ENCODE measurements around the gene JADE1. TPM values are rescaled to one million over a fixed set of nuclear protein-coding genes. Genes with fewer than 3 reads are reported as not detected.

JADE1 gene
- total RNA-seq, 4 donors from 2014 or later: 7.8 to 15.9 (median 13.9) TPM

- H3K4me3 ChIP-seq: no peak overlapping the region
- DNase-seq: no peak
- intact Hi-C loops (cut with DNase I; ENCODE audit: low total_unique reads): no loop called here
- no peak overlapping the region for H3K27ac ChIP-seq
- H3K27me3 ChIP-seq: no peaks in the 10 kb centered on the region
- WGBS, 2 donors (ENCODE audit: low coverage in 1 of 2): 84 to 92% methylated on average over 4 of the region's 4 CpGs
- H3K4me1 ChIP-seq: no peaks in the 10 kb centered on the region
- no peak for TF ChIP-seq POLR2AphosphoS5 (IDR thresholded peaks at IDR 0.05)
- no peak for TF ChIP-seq EP300 (IDR thresholded peaks at IDR 0.05; ENCODE audit: low read depth)
- no peaks in the 10 kb centered on the region for H3K9me3 ChIP-seq
- in situ Hi-C loops (cut with MboI; ENCODE audit: low pct_ligation_motif_present in 1 of 4, low pct_unique_long_range_greater_than_20kb in 1 of 4, low sequenced_read_pairs in 3 of 4): no loop called here
- H3K36me3 ChIP-seq: no peaks in the 10 kb centered on the region
Measured at GRCh38 chr4:128880662-128881061, 71.2 kb downstream of the JADE1 start.

- Histone ChIP-seq H3K27me3 (no peaks in the 10 kb centered on the region), H3K27ac (no peak overlapping the region), H3K4me3 (no peak overlapping the region), H3K4me1 (no peaks in the 10 kb centered on the region), H3K9me3 (no peaks in the 10 kb centered on the region), H3K36me3 (no peaks in the 10 kb centered on the region)
- no peak for DNase-seq
- intact Hi-C loops (cut with DNase I; ENCODE audit: low total_unique reads): no loop called here
- 83 to 89% methylated on average over 3 of the region's 3 CpGs for WGBS, 2 donors (ENCODE audit: low coverage in 1 of 2)
- in situ Hi-C loops (cut with MboI; ENCODE audit: low pct_ligation_motif_present in 1 of 4, low pct_unique_long_range_greater_than_20kb in 1 of 4, low sequenced_read_pairs in 3 of 4): no loop called here
- TF ChIP-seq EP300 (IDR thresholded peaks at IDR 0.05; ENCODE audit: low read depth): no peak
- TF ChIP-seq POLR2A (IDR thresholded peaks at IDR 0.05): no peak
- no peak for TF ChIP-seq POLR2AphosphoS5 (IDR thresholded peaks at IDR 0.05)
- TF ChIP-seq, protein P1, sequence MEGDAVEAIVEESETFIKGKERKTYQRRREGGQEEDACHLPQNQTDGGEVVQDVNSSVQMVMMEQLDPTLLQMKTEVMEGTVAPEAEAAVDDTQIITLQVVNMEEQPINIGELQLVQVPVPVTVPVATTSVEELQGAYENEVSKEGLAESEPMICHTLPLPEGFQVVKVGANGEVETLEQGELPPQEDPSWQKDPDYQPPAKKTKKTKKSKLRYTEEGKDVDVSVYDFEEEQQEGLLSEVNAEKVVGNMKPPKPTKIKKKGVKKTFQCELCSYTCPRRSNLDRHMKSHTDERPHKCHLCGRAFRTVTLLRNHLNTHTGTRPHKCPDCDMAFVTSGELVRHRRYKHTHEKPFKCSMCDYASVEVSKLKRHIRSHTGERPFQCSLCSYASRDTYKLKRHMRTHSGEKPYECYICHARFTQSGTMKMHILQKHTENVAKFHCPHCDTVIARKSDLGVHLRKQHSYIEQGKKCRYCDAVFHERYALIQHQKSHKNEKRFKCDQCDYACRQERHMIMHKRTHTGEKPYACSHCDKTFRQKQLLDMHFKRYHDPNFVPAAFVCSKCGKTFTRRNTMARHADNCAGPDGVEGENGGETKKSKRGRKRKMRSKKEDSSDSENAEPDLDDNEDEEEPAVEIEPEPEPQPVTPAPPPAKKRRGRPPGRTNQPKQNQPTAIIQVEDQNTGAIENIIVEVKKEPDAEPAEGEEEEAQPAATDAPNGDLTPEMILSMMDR (IDR thresholded peaks at IDR 0.05): no peak
Measured at GRCh38 chr4:128904821-128905220, 95.3 kb downstream of the JADE1 start.

DNA sequence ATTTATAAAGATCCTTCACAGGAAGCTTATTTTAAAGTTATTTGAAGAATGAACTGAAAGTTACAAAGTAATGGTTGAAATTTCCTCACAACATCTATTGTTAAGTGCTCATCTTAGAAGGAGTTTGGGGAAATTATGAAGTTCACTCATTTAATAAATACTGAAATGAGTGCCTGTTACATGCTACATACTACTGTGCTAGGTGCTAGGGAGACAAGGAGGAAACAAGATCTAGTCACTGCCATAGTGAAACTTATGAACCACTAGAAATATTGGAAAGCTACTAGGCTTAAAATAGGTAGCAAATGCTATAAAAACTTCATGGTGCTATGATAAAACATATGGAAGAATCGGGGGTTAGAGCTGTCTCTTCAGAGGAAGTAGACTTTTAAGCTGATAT lies 97.1 kb downstream of the JADE1 start:
- Histone ChIP-seq H3K36me3 (no peaks in the 10 kb centered on the region), H3K27me3 (no peaks in the 10 kb centered on the region), H3K4me3 (no peak overlapping the region), H3K9me3 (no peaks in the 10 kb centered on the region), H3K27ac (no peak overlapping the region), H3K4me1 (no peaks in the 10 kb centered on the region)
- no peak for DNase-seq
- TF ChIP-seq, protein P1 (IDR thresholded peaks at IDR 0.05): no peak
- TF ChIP-seq POLR2A (IDR thresholded peaks at IDR 0.05): no peak
- no peak for TF ChIP-seq EP300 (IDR thresholded peaks at IDR 0.05; ENCODE audit: low read depth)
- no peak for TF ChIP-seq POLR2AphosphoS5 (IDR thresholded peaks at IDR 0.05)
- in situ Hi-C loops (cut with MboI; ENCODE audit: low pct_ligation_motif_present in 1 of 4, low pct_unique_long_range_greater_than_20kb in 1 of 4, low sequenced_read_pairs in 3 of 4): no loop called here
- intact Hi-C loops (cut with DNase I; ENCODE audit: low total_unique reads): no loop called here
- WGBS, 2 donors (ENCODE audit: low coverage in 1 of 2): 80 to 84% methylated on average over 1 of the region's 1 CpG

GRCh38 chr4:128907981-128908380 lies 98.5 kb downstream of the JADE1 start:
- Histone ChIP-seq H3K27ac (no peak overlapping the region), H3K27me3 (no peaks in the 10 kb centered on the region), H3K4me3 (no peak overlapping the region), H3K4me1 (no peaks in the 10 kb centered on the region), H3K36me3 (no peaks in the 10 kb centered on the region), H3K9me3 (no peaks in the 10 kb centered on the region)
- DNase-seq: no peak
- in situ Hi-C loops (cut with MboI; ENCODE audit: low pct_ligation_motif_present in 1 of 4, low pct_unique_long_range_greater_than_20kb in 1 of 4, low sequenced_read_pairs in 3 of 4): no loop called here
- intact Hi-C loops (cut with DNase I; ENCODE audit: low total_unique reads): no loop called here
- TF ChIP-seq EP300 (IDR thresholded peaks at IDR 0.05; ENCODE audit: low read depth): no peak
- no peak for TF ChIP-seq POLR2A (IDR thresholded peaks at IDR 0.05)
- TF ChIP-seq, protein P1 (IDR thresholded peaks at IDR 0.05): no peak
- TF ChIP-seq POLR2AphosphoS5 (IDR thresholded peaks at IDR 0.05): no peak
- 94 to 100% methylated on average over 2 of the region's 2 CpGs for WGBS, 2 donors (ENCODE audit: low coverage in 1 of 2)

DNA sequence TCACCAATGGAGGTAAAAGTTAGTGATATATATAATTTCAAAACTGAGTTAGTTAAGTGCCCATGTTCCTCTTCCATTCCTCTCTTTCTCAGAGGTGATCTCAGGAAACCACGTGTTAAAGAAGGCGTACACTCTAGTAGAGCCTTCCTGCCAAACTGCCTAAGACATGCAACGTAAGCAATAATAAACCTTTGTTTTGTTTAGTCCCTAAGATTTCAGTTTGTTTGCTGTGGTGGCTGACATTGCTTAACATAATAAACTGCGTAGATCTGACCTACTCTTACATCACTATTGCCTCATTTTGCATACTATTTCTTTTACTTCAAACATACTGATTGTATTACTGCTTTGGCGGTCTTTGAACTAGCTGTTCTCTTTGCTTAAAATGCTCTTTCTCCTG lies 99.2 kb downstream of the JADE1 start:
- in situ Hi-C loops (cut with MboI; ENCODE audit: low pct_ligation_motif_present in 1 of 4, low pct_unique_long_range_greater_than_20kb in 1 of 4, low sequenced_read_pairs in 3 of 4): no loop called here
- TF ChIP-seq EP300 (IDR thresholded peaks at IDR 0.05; ENCODE audit: low read depth): no peak
- TF ChIP-seq, protein P1 (IDR thresholded peaks at IDR 0.05): no peak
- TF ChIP-seq POLR2AphosphoS5 (IDR thresholded peaks at IDR 0.05): no peak
- TF ChIP-seq POLR2A (IDR thresholded peaks at IDR 0.05): no peak
- DNase-seq: no peak
- H3K27me3 ChIP-seq: no peaks in the 10 kb centered on the region
- H3K27ac ChIP-seq: no peak overlapping the region
- H3K9me3 ChIP-seq: no peaks in the 10 kb centered on the region
- 79 to 85% methylated on average over 5 of the region's 5 CpGs for WGBS, 2 donors (ENCODE audit: low coverage in 1 of 2)
- no peaks in the 10 kb centered on the region for H3K4me1 ChIP-seq
- H3K4me3 ChIP-seq: no peak overlapping the region
- intact Hi-C loops (cut with DNase I; ENCODE audit: low total_unique reads): no loop called here
- H3K36me3 ChIP-seq: no peaks in the 10 kb centered on the region
